Testis (tissue), 2 donors: ENCODE measurements around the gene MRPL12.

ENCODE experiments used
- POLR2A ChIP-seq: fragments of 450-650 bp; IDR thresholded peaks from one replicate; pipeline ENCODE4 v1.6.1; 2017; ENCODE audit warnings: antibody characterized with exemption, mild to moderate bottlenecking, moderate library complexity
- TF ChIP-seq, protein P1 (sequence below), 3 experiments: fragments of 450-650 bp in 2 of 3; fragments of 200-600 bp in 1 of 3; sonication (generic) in 1 of 3; IDR thresholded peaks; one replicate each; pipeline ENCODE4 v1.5.1; 2016 to 2019; ENCODE audit warnings: antibody characterized with exemption in 3 of 3, mild to moderate bottlenecking in 2 of 3, moderate library complexity in 1 of 3

DNA sequence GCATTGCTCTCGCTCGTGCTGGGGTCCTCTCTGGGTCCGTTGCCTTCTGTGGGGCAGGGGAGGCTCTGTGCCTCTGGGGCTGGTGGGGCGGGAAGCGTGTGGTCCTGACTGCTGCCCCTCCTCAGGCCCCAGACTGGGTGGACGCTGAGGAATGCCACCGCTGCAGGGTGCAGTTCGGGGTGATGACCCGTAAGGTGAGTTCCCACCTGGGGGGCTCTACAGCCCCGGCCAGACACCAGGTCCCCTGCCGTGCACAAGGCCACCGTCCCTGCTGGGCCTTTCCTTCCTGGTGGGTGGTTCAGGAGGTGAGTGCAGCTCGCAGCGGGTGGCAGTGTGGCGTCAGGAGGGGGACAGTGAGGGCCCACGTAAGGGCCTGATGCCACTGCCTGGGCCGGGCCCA, 12.6 kb upstream of the MRPL12 start:
- TF ChIP-seq POLR2A = no peak
- TF ChIP-seq, protein P1, sequence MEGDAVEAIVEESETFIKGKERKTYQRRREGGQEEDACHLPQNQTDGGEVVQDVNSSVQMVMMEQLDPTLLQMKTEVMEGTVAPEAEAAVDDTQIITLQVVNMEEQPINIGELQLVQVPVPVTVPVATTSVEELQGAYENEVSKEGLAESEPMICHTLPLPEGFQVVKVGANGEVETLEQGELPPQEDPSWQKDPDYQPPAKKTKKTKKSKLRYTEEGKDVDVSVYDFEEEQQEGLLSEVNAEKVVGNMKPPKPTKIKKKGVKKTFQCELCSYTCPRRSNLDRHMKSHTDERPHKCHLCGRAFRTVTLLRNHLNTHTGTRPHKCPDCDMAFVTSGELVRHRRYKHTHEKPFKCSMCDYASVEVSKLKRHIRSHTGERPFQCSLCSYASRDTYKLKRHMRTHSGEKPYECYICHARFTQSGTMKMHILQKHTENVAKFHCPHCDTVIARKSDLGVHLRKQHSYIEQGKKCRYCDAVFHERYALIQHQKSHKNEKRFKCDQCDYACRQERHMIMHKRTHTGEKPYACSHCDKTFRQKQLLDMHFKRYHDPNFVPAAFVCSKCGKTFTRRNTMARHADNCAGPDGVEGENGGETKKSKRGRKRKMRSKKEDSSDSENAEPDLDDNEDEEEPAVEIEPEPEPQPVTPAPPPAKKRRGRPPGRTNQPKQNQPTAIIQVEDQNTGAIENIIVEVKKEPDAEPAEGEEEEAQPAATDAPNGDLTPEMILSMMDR (IDR thresholded peaks at IDR 0.05) = no peak
